ENCODE data around the gene STRN4. TPM values are rescaled to one million over a fixed set of nuclear protein-coding genes. Genes with fewer than 3 reads are reported as not detected.

Gene STRN4
- total RNA-seq, 1 experiment from 2014 or later = 107 TPM

DNA sequence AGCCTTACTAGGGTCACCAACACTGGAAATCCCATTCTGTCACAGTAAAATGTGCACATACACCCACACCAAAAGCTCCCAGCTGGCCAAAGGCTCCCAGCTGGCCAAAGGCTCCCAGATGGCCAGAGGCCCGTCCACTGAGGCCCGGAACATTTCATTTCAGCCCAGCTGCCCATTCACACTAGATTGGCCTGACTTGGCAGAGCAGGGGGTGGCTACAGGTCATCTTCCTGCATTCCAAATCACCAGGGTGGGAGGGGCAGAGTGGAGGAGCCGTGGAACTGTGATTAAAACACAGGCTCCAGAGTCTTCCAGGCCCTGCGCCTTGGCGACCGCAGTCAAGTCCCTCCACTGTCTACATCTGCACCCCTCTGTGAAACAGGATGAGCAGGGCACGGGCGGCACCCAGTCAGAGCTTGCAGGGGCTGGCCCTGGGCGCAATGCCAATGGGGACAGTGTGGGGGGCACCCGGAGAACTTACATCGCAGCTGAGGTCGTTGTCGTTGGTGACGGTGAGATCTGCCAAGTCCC, 19.2 kb downstream of the STRN4 start:
- H2AFZ ChIP-seq (ENCODE audit: low read depth, low read length, poor library complexity, severe bottlenecking) = no peak overlapping the region
- ChIA-PET RAD21 (ENCODE audit: low non-redundant PET in 1 of 2, low total read pairs in 2 of 2, uncharacterized antibody in 2 of 2, unreplicated experiment in 2 of 2) (no interaction called here), POLR2A (no interaction called here), CTCF (interaction anchor here (1.6 kb wide), 1 partner anchor 9 kb away, joined by 5 read pairs; no protein-coding TSS in a partner anchor)
- no peak for ATAC-seq
- TF ChIP-seq, protein P1, sequence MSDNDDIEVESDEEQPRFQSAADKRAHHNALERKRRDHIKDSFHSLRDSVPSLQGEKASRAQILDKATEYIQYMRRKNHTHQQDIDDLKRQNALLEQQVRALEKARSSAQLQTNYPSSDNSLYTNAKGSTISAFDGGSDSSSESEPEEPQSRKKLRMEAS (IDR thresholded peaks at IDR 0.05) = no peak
- TF ChIP-seq FOSL1 (IDR thresholded peaks at IDR 0.05; ENCODE audit: low read depth) (no peak), POLR2A (IDR thresholded peaks at IDR 0.05; ENCODE audit: borderline replicate concordance, extremely low read depth, insufficient read depth, insufficient read length) (no peak), YY1 (IDR thresholded peaks at IDR 0.05; ENCODE audit: extremely low read depth, insufficient replicate concordance, low read depth, low read length) (no peak), RAD21 (IDR thresholded peaks at IDR 0.05; ENCODE audit: low read depth) (no peak), CBX3 (IDR thresholded peaks at IDR 0.05; ENCODE audit: low read depth) (no peak), POLR2AphosphoS5 (IDR thresholded peaks at IDR 0.05; ENCODE audit: low read depth, low read length) (no peak), ZFX (IDR thresholded peaks at IDR 0.05) (no peak)
- TF ChIP-seq, protein P2, sequence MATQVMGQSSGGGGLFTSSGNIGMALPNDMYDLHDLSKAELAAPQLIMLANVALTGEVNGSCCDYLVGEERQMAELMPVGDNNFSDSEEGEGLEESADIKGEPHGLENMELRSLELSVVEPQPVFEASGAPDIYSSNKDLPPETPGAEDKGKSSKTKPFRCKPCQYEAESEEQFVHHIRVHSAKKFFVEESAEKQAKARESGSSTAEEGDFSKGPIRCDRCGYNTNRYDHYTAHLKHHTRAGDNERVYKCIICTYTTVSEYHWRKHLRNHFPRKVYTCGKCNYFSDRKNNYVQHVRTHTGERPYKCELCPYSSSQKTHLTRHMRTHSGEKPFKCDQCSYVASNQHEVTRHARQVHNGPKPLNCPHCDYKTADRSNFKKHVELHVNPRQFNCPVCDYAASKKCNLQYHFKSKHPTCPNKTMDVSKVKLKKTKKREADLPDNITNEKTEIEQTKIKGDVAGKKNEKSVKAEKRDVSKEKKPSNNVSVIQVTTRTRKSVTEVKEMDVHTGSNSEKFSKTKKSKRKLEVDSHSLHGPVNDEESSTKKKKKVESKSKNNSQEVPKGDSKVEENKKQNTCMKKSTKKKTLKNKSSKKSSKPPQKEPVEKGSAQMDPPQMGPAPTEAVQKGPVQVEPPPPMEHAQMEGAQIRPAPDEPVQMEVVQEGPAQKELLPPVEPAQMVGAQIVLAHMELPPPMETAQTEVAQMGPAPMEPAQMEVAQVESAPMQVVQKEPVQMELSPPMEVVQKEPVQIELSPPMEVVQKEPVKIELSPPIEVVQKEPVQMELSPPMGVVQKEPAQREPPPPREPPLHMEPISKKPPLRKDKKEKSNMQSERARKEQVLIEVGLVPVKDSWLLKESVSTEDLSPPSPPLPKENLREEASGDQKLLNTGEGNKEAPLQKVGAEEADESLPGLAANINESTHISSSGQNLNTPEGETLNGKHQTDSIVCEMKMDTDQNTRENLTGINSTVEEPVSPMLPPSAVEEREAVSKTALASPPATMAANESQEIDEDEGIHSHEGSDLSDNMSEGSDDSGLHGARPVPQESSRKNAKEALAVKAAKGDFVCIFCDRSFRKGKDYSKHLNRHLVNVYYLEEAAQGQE (IDR thresholded peaks at IDR 0.05; ENCODE audit: low read depth) = no peak
- H4K20me1 ChIP-seq (ENCODE audit: insufficient read depth) = no peaks in the 10 kb centered on the region; the same call in 1 of the 2 replicates
- H3K27ac ChIP-seq (ENCODE audit: low read depth, low read length) = no peak overlapping the region
- H3K9me3 ChIP-seq (ENCODE audit: control insufficient read depth in 1 of 2, insufficient read depth in 1 of 2, low read depth in 1 of 2, low read length in 2 of 2) = no peaks in the 10 kb centered on the region
- H3K79me2 ChIP-seq (ENCODE audit: insufficient read depth, low read length) = peaks cover 55% of the 10 kb centered on the region; the same call in 1 of the 2 replicates
- no TSS peak for BruUV-seq (replicated peaks)
- H3K9me2 ChIP-seq (ENCODE audit: insufficient read depth) = no peaks in the 10 kb centered on the region
- H3K9ac ChIP-seq (ENCODE audit: low read length) = no peak overlapping the region
- intact Hi-C loops (cut with micrococcal nuclease) = loop anchor here (10.0 kb wide), 1 partner anchor 112 kb away; no protein-coding TSS in a partner anchor
- H3K27me3 ChIP-seq (ENCODE audit: insufficient read depth, low read length) = no peaks in the 10 kb centered on the region
- no peak overlapping the region for H3K4me2 ChIP-seq (ENCODE audit: low read length)
- peaks cover 55 to 67% of the 10 kb centered on the region in 2 experiments; a peak in 3 of 4 replicates for H3K36me3 ChIP-seq (ENCODE audit: control insufficient read depth in 1 of 2, insufficient read depth in 2 of 2, low read length in 2 of 2)
- no peak overlapping the region for H3K4me3 ChIP-seq (replicated peaks in 1 of 2; ENCODE audit: low read depth in 1 of 2, low read length in 2 of 2)
- no peak for DNase-seq (ENCODE audit: low read depth, low spot score)
- peaks cover 0 to 13% of the 10 kb centered on the region in 2 experiments; a peak in 2 of 4 replicates for H3K4me1 ChIP-seq (ENCODE audit: control insufficient read depth in 1 of 2, insufficient read depth in 2 of 2, low read length in 2 of 2)
